ENCODE results near the gene FRK.
"Not testable (repeated sequence)": the region's sequence is repeated elsewhere in the genome, so short reads cannot be mapped to it uniquely, and the experiment has no call there.

Gene FRK

GRCh38 chr6:115896538-115897129 is 164.1 kb downstream of the FRK start:
- TF ChIP-seq, protein P1, sequence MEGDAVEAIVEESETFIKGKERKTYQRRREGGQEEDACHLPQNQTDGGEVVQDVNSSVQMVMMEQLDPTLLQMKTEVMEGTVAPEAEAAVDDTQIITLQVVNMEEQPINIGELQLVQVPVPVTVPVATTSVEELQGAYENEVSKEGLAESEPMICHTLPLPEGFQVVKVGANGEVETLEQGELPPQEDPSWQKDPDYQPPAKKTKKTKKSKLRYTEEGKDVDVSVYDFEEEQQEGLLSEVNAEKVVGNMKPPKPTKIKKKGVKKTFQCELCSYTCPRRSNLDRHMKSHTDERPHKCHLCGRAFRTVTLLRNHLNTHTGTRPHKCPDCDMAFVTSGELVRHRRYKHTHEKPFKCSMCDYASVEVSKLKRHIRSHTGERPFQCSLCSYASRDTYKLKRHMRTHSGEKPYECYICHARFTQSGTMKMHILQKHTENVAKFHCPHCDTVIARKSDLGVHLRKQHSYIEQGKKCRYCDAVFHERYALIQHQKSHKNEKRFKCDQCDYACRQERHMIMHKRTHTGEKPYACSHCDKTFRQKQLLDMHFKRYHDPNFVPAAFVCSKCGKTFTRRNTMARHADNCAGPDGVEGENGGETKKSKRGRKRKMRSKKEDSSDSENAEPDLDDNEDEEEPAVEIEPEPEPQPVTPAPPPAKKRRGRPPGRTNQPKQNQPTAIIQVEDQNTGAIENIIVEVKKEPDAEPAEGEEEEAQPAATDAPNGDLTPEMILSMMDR (IDR thresholded peaks at IDR 0.05; ENCODE audit: low read length, missing control alignments): peak; percentile 91
- H3K4me3 ChIP-seq (replicated peaks; ENCODE audit: low read depth, low read length): no peak overlapping the region
- peak; percentile 55 for DNase-seq (ENCODE audit: low read depth)

GRCh38 chr6:115894426-115894992 is 166.2 kb downstream of the FRK start:
- DNase-seq (ENCODE audit: low read depth): no peak
- TF ChIP-seq, protein P1 (IDR thresholded peaks at IDR 0.05; ENCODE audit: low read length, missing control alignments): no peak
- H3K4me3 ChIP-seq (replicated peaks; ENCODE audit: low read depth, low read length): no peak overlapping the region

DNA sequence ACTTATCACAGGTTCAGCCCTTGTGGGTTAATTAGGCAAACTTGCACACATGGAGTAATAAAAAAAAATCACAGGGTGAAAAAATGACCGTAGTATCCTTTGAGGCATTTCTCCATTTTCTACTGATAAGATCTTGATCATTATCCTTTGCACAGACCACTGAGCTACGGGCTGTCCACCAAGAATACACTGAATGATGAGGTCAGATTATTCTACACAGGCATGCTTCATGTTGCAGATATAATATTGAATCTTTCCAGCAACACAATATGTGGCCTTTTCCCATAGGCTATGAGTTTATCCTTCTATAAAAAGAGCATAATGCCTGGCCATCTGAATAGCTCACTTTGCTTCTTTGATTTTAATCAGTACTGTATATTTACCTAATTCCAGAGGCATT is 168.9 kb downstream of the FRK start:
- no peak for DNase-seq (ENCODE audit: low read depth)
- no peak overlapping the region for H3K4me3 ChIP-seq (replicated peaks; ENCODE audit: low read depth, low read length)
- TF ChIP-seq, protein P1 (IDR thresholded peaks at IDR 0.05; ENCODE audit: low read length, missing control alignments): no peak

DNA sequence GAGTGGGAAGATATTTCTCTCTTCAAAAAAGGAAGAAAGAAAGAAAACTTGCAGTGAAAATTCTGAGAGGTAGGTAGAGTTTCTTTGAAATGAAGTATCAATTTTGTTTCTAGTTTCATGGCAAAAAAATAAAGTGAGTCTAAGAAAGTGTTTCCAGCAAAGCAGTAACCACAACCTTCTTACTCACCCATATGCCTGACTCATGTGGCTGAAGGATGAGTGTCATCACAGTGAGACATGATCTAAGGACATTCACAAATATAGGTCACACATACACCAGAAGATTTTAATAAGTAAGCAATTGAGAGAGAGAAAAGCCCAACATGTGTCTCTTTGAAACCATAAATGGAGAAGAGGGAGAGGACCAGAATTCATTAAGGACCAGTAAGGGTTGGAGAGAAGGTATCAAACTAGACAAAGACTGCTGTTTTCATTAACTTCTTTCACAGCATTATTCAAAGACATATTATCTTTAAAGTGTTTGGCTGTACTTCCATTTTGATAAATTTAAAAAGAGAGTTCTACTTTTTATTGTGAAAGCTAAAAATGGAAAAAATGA is 169.5 kb downstream of the FRK start:
- TF ChIP-seq, protein P1 (IDR thresholded peaks at IDR 0.05; ENCODE audit: low read length, missing control alignments): no peak
- peak; percentile 4 for DNase-seq (ENCODE audit: low read depth)
- H3K4me3 ChIP-seq (replicated peaks; ENCODE audit: low read depth, low read length): no peak overlapping the region

DNA sequence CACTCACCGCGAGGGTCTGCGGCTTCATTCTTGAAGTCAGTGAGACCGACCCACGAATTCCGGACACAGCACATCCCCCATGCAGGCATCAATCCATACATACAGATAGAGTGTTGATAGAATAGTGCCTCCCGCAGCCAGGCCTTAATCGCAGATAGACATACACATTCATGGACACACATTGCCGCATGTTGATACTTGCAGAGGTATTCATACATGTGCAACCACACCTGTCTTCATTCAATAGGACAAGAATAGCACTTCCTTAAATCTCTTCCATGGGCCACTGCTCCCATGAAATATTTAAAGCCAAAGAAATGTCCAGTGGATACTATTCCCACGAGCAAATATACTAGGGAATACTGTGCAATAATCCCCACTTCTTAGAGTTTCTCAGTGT is 170.5 kb downstream of the FRK start:
- TF ChIP-seq, protein P1 (IDR thresholded peaks at IDR 0.05; ENCODE audit: low read length, missing control alignments): no peak
- no peak for DNase-seq (ENCODE audit: low read depth)
- H3K4me3 ChIP-seq (replicated peaks; ENCODE audit: low read depth, low read length): no peak overlapping the region

DNA sequence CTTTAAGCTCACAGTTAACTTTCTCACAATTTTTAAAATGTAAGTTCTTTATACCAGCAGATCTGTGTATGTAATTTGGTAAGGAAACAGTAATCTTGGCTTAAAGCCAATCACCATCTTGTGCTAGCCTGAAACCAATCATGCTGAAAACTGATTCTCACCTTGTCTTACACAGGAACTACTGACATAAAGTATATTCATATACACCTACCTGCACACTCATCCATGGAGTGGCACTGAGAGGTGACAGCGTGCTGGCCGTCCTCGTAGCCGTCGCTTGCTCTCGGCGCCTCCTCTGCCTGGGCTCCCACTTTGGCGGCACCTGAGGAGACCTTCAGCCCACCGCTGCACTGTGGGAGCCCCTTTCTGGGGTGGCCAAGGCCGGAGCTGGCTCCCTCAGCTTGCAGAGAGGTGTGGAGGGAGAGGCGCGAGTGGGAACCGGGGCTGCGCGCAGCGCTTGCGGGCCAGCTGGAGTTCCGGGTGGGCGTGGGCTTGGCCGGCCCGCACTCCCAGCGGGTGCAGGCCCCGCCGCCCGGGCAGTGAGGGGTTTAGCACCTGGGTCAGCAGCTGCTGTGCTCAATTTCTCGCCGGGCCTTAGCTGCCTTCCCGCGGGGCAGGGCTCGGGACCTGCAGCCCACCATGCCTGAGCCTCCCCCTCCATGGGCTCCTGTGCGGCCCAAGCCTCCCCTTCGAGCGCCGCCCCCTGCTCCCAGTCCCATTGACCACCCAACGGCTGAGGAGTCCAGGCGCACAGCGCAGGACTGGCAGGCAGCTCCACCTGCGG is 171.8 kb downstream of the FRK start:
- DNase-seq (ENCODE audit: low read depth); H3K4me3 ChIP-seq (replicated peaks; ENCODE audit: low read depth, low read length): not testable (repeated sequence)

GRCh38 chr6:115887891-115888290 is 172.8 kb downstream of the FRK start:
- H3K4me3 ChIP-seq (replicated peaks; ENCODE audit: low read depth, low read length): no peak overlapping the region
- DNase-seq (ENCODE audit: low read depth): no peak
- TF ChIP-seq, protein P1 (IDR thresholded peaks at IDR 0.05; ENCODE audit: low read length, missing control alignments): no peak

Measured in fibroblast of pulmonary artery (primary cell).